Measurements from ENCODE around the gene SNTG2. TPM values are rescaled to one million over a fixed set of nuclear protein-coding genes. Genes with fewer than 3 reads are reported as not detected.

Gene SNTG2
- total and polyA plus RNA-seq, 2 of the 13 experiments (the other 11 are each of a cell fraction or from before 2014, with no cell fraction given) = not detected

- Histone ChIP-seq H3K4me1 (ENCODE audit: insufficient read depth, low read length) (no peaks in the 10 kb centered on the region), H3K27ac (ENCODE audit: extremely low read length, insufficient read depth, low read length) (no peak overlapping the region), H3K9me3 (ENCODE audit: low read length) (peaks cover 9% of the 10 kb centered on the region; the same call in 1 of the 2 replicates), H4K20me1 (ENCODE audit: insufficient read depth, low read length) (no peaks in the 10 kb centered on the region), H2AFZ (ENCODE audit: low read length) (no peak overlapping the region), H3K36me3 (replicated peaks in 1 of 2; ENCODE audit: control insufficient read depth in 1 of 2, insufficient read depth in 2 of 2, low read length in 2 of 2) (no peaks in the 10 kb centered on the region), H3K79me2 (ENCODE audit: insufficient read depth, low read length) (no peaks in the 10 kb centered on the region), H3K4me3 (replicated peaks in 1 of 3; ENCODE audit: insufficient read depth in 1 of 3, low read depth in 2 of 3, low read length in 3 of 3) (no peak overlapping the region), H3K9ac (ENCODE audit: insufficient read depth, low read depth, low read length) (no peak overlapping the region), H3K4me2 (ENCODE audit: low read depth, low read length) (no peak overlapping the region), H3K27me3 (ENCODE audit: control insufficient read depth in 1 of 2, insufficient read depth in 2 of 2, low read length in 2 of 2) (peaks cover 0 to 8% of the 10 kb centered on the region in 2 experiments; a peak in 1 of 5 replicates)
- FAIRE-seq (no peak), ATAC-seq (no peak), DNase-seq (ENCODE audit: low spot score) (no peak)
- ChIA-PET CTCF (ENCODE audit: low intra/inter-chr PET ratio, low total read pairs) (no interaction called here), POLR2A (no interaction called here)
- in situ Hi-C loops (cut with HindIII; ENCODE audit: extremely low pct_ligation_motif_present, low pct_unique_long_range_greater_than_20kb) (no loop called here), intact Hi-C loops (cut with micrococcal nuclease; ENCODE audit: unreplicated experiment) (no loop called here)
- WGBS (ENCODE audit: low lambda C conversion rate) = 54% methylated on average over 9 of the region's 18 CpGs
- BruUV-seq (replicated peaks) = no TSS peak
- TF ChIP-seq TEF (CRISPR knock-in tag; IDR thresholded peaks at IDR 0.05) (no peak), HBP1 (CRISPR knock-in tag; IDR thresholded peaks at IDR 0.05; ENCODE audit: low read depth) (no peak)
Observed at GRCh38 chr2:1272835-1273234, 322.2 kb downstream of the SNTG2 start.

- no peak overlapping the region for H3K4me3 ChIP-seq (replicated peaks in 1 of 3; ENCODE audit: insufficient read depth in 1 of 3, low read depth in 2 of 3, low read length in 3 of 3)
- H3K27ac ChIP-seq (ENCODE audit: extremely low read length, insufficient read depth, low read length) = no peak overlapping the region
- 7% methylated on average over 6 of the region's 6 CpGs for WGBS (ENCODE audit: low lambda C conversion rate)
- H3K36me3 ChIP-seq (replicated peaks in 1 of 2; ENCODE audit: control insufficient read depth in 1 of 2, insufficient read depth in 2 of 2, low read length in 2 of 2) = no peaks in the 10 kb centered on the region
- DNase-seq (ENCODE audit: low spot score) (no peak), FAIRE-seq (no peak), ATAC-seq (no peak)
- BruUV-seq (replicated peaks) = no TSS peak
- 0 out of 5 replicates have a peak, but pooled peaks cover 0 to 6% of the 10 kb centered on the region in 2 experiments for H3K27me3 ChIP-seq (ENCODE audit: control insufficient read depth in 1 of 2, insufficient read depth in 2 of 2, low read length in 2 of 2)
- intact Hi-C loops (cut with micrococcal nuclease; ENCODE audit: unreplicated experiment) (no loop called here), in situ Hi-C loops (cut with HindIII; ENCODE audit: extremely low pct_ligation_motif_present, low pct_unique_long_range_greater_than_20kb) (no loop called here)
- H3K4me1 ChIP-seq (ENCODE audit: insufficient read depth, low read length) = no peaks in the 10 kb centered on the region
- H3K9ac ChIP-seq (ENCODE audit: insufficient read depth, low read depth, low read length) = no peak overlapping the region
- H2AFZ ChIP-seq (ENCODE audit: low read length) = no peak overlapping the region
- peaks cover 9% of the 10 kb centered on the region; the same call in 1 of the 2 replicates for H3K9me3 ChIP-seq (ENCODE audit: low read length)
- H3K79me2 ChIP-seq (ENCODE audit: insufficient read depth, low read length) = no peaks in the 10 kb centered on the region
- no peak overlapping the region for H3K4me2 ChIP-seq (ENCODE audit: low read depth, low read length)
- ChIA-PET POLR2A (no interaction called here), CTCF (ENCODE audit: low intra/inter-chr PET ratio, low total read pairs) (no interaction called here)
- no peaks in the 10 kb centered on the region; the same call in 1 of the 2 replicates for H4K20me1 ChIP-seq (ENCODE audit: insufficient read depth, low read length)
- TF ChIP-seq ZNF879 (CRISPR knock-in tag; IDR thresholded peaks at IDR 0.05) (no peak), NR1H2 (CRISPR knock-in tag; IDR thresholded peaks at IDR 0.05; ENCODE audit: borderline replicate concordance, low read depth) (no peak), NKX3-1 (CRISPR knock-in tag; IDR thresholded peaks at IDR 0.05) (no peak), HMGXB3 (CRISPR knock-in tag; IDR thresholded peaks at IDR 0.05; ENCODE audit: borderline replicate concordance) (no peak), REL (CRISPR knock-in tag; conservative IDR thresholded peaks at IDR 0.05) (no peak), ARID5B (CRISPR knock-in tag; IDR thresholded peaks at IDR 0.05) (no peak)
Observed at GRCh38 chr2:1277634-1278033, 327.0 kb downstream of the SNTG2 start.
